ENCODE measurements around the gene ERC2. TPM values are rescaled to one million over a fixed set of nuclear protein-coding genes. Genes with fewer than 3 reads are reported as not detected.

ERC2 gene
- total and polyA plus RNA-seq, 2 of the 13 experiments (the other 11 are each of a cell fraction or from before 2014, with no cell fraction given) = 0.16 to 0.22 TPM

GRCh38 chr3:55729546-55729945, 738.7 kb downstream of the ERC2 start:
- intact Hi-C loops (cut with micrococcal nuclease; ENCODE audit: unreplicated experiment) (no loop called here), in situ Hi-C loops (cut with HindIII; ENCODE audit: extremely low pct_ligation_motif_present, low pct_unique_long_range_greater_than_20kb) (loop anchor here (25.0 kb wide), 1 partner anchor 867 kb away; no protein-coding TSS in a partner anchor)
- H3K36me3 ChIP-seq (replicated peaks in 1 of 2; ENCODE audit: control insufficient read depth in 1 of 2, insufficient read depth in 2 of 2, low read length in 2 of 2) = no peaks in the 10 kb centered on the region
- CTCF ChIA-PET (ENCODE audit: low intra/inter-chr PET ratio, low total read pairs) = no interaction called here
- H2AFZ ChIP-seq (ENCODE audit: low read length) = no peak overlapping the region
- H3K4me1 ChIP-seq (ENCODE audit: insufficient read depth, low read length) = no peaks in the 10 kb centered on the region
- ATAC-seq (no peak), DNase-seq (ENCODE audit: low spot score) (no peak), FAIRE-seq (no peak)
- no TSS peak for BruUV-seq (replicated peaks)
- H3K4me3 ChIP-seq (replicated peaks in 1 of 3; ENCODE audit: insufficient read depth in 1 of 3, low read depth in 2 of 3, low read length in 3 of 3) = no peak overlapping the region
- no peaks in the 10 kb centered on the region for H3K9me3 ChIP-seq (ENCODE audit: low read length)
- TF ChIP-seq NFRKB (IDR thresholded peaks at IDR 0.05) (no peak), MED13 (CRISPR knock-in tag; IDR thresholded peaks at IDR 0.05) (no peak), ZNF790 (CRISPR knock-in tag; IDR thresholded peaks at IDR 0.05; ENCODE audit: borderline replicate concordance) (no peak), ETV6 (CRISPR knock-in tag; conservative IDR thresholded peaks at IDR 0.05) (no peak), CCDC6 (CRISPR knock-in tag; IDR thresholded peaks at IDR 0.05) (no peak), GABPA (IDR thresholded peaks at IDR 0.05; ENCODE audit: low read depth, low read length) (no peak), GABPA (CRISPR knock-in tag; IDR thresholded peaks at IDR 0.05; ENCODE audit: low read depth) (no peak), PBX3 (CRISPR knock-in tag; IDR thresholded peaks at IDR 0.05; ENCODE audit: borderline replicate concordance) (no peak)
- no peaks in the 10 kb centered on the region for H3K79me2 ChIP-seq (ENCODE audit: insufficient read depth, low read length)
- H3K27ac ChIP-seq (ENCODE audit: extremely low read length, insufficient read depth, low read length) = no peak overlapping the region
- POLR2A ChIA-PET = no interaction called here
- no peaks in the 10 kb centered on the region for H3K27me3 ChIP-seq (ENCODE audit: control insufficient read depth in 1 of 2, insufficient read depth in 2 of 2, low read length in 2 of 2)
- H3K9ac ChIP-seq (ENCODE audit: insufficient read depth, low read depth, low read length) = no peak overlapping the region
- H4K20me1 ChIP-seq (ENCODE audit: insufficient read depth, low read length) = no peaks in the 10 kb centered on the region
- 35% methylated on average over 7 of the region's 7 CpGs for whole genome bisulfite sequencing (ENCODE audit: low lambda C conversion rate)
- no peak overlapping the region for H3K4me2 ChIP-seq (ENCODE audit: low read depth, low read length)

GRCh38 chr3:55728461-55729100, 739.7 kb downstream of the ERC2 start:
- no peak overlapping the region for H3K4me2 ChIP-seq (ENCODE audit: low read depth, low read length)
- H3K36me3 ChIP-seq (replicated peaks in 1 of 2; ENCODE audit: control insufficient read depth in 1 of 2, insufficient read depth in 2 of 2, low read length in 2 of 2) = no peaks in the 10 kb centered on the region
- no peaks in the 10 kb centered on the region for H3K4me1 ChIP-seq (ENCODE audit: insufficient read depth, low read length)
- no peak for DNase-seq (ENCODE audit: low spot score)
- intact Hi-C loops (cut with micrococcal nuclease; ENCODE audit: unreplicated experiment) (no loop called here), in situ Hi-C loops (cut with HindIII; ENCODE audit: extremely low pct_ligation_motif_present, low pct_unique_long_range_greater_than_20kb) (loop anchor here (25.0 kb wide), 1 partner anchor 866 kb away; no protein-coding TSS in a partner anchor)
- H2AFZ ChIP-seq (ENCODE audit: low read length) = no peak overlapping the region
- no peak for ATAC-seq
- BruUV-seq (replicated peaks) = no TSS peak
- H3K79me2 ChIP-seq (ENCODE audit: insufficient read depth, low read length) = no peaks in the 10 kb centered on the region
- no peaks in the 10 kb centered on the region for H4K20me1 ChIP-seq (ENCODE audit: insufficient read depth, low read length)
- no peak for FAIRE-seq
- ChIA-PET CTCF (ENCODE audit: low intra/inter-chr PET ratio, low total read pairs) (no interaction called here), POLR2A (no interaction called here)
- WGBS (ENCODE audit: low lambda C conversion rate) = 3% methylated on average over 5 of the region's 5 CpGs
- no peak overlapping the region for H3K4me3 ChIP-seq (replicated peaks in 1 of 3; ENCODE audit: insufficient read depth in 1 of 3, low read depth in 2 of 3, low read length in 3 of 3)
- no peak overlapping the region for H3K9ac ChIP-seq (ENCODE audit: insufficient read depth, low read depth, low read length)
- H3K27me3 ChIP-seq (ENCODE audit: control insufficient read depth in 1 of 2, insufficient read depth in 2 of 2, low read length in 2 of 2) = no peaks in the 10 kb centered on the region
- no peak overlapping the region for H3K27ac ChIP-seq (ENCODE audit: extremely low read length, insufficient read depth, low read length)
- H3K9me3 ChIP-seq (ENCODE audit: low read length) = no peaks in the 10 kb centered on the region
- TF ChIP-seq HMG20A (CRISPR knock-in tag; IDR thresholded peaks at IDR 0.05; ENCODE audit: borderline replicate concordance) (no peak), DBP (CRISPR knock-in tag; IDR thresholded peaks at IDR 0.05; ENCODE audit: not compliant biosample characterization) (no peak)
